Measurements from ENCODE around the gene CPSF4L. TPM values are rescaled to one million over a fixed set of nuclear protein-coding genes. Genes with fewer than 3 reads are reported as not detected.
A peak's percentile ranks its signal among the peaks of the same experiment; 100 is the strongest.

Gene CPSF4L
- total and polyA plus RNA-seq, 2 of the 13 experiments (the other 11 are each of a cell fraction or from before 2014, with no cell fraction given) = 0.73 to 1.6 TPM

- H3K4me2 ChIP-seq (ENCODE audit: low read depth, low read length) = no peak overlapping the region
- ATAC-seq (no peak), DNase-seq (ENCODE audit: low spot score) (no peak), FAIRE-seq (no peak)
- CTCF ChIA-PET (ENCODE audit: low intra/inter-chr PET ratio, low total read pairs) = no interaction called here
- no peak overlapping the region for H3K9ac ChIP-seq (ENCODE audit: insufficient read depth, low read depth, low read length)
- H3K36me3 ChIP-seq (replicated peaks in 1 of 2; ENCODE audit: control insufficient read depth in 1 of 2, insufficient read depth in 2 of 2, low read length in 2 of 2) = peaks cover 7 to 29% of the 10 kb centered on the region in 2 experiments; a peak in 4 of 5 replicates
- TF ChIP-seq MAFK (conservative IDR thresholded peaks at IDR 0.05 in 1 of 2, IDR thresholded peaks at IDR 0.05 in 1 of 2; ENCODE audit: low read length in 2 of 2) = peak in 1 of 2 experiments; percentile 28; a peak in 1 of 4 replicates
- no peak for TF ChIP-seq ZNF263 (CRISPR knock-in tag; IDR thresholded peaks at IDR 0.05)
- TF ChIP-seq MAX (IDR thresholded peaks at IDR 0.05) = no peak
- in situ Hi-C loops (cut with HindIII; ENCODE audit: extremely low pct_ligation_motif_present, low pct_unique_long_range_greater_than_20kb) = no loop called here
- no peak overlapping the region for H3K4me3 ChIP-seq (replicated peaks in 1 of 3; ENCODE audit: insufficient read depth in 1 of 3, low read depth in 2 of 3, low read length in 3 of 3)
- H3K9me3 ChIP-seq (ENCODE audit: low read length) = no peaks in the 10 kb centered on the region
- no peaks in the 10 kb centered on the region for H3K27me3 ChIP-seq (ENCODE audit: control insufficient read depth in 1 of 2, insufficient read depth in 2 of 2, low read length in 2 of 2)
- POLR2A ChIA-PET = interaction anchor here (1.0 to 1.2 kb wide), 2 partner anchors 11 to 17 kb away, joined by 3 to 5 read pairs; a partner anchor contains a TSS
- peaks cover 12% of the 10 kb centered on the region; the same call in 1 of the 2 replicates for H3K4me1 ChIP-seq (ENCODE audit: insufficient read depth, low read length)
- H3K79me2 ChIP-seq (ENCODE audit: insufficient read depth, low read length) = peaks cover 10% of the 10 kb centered on the region
- no peak overlapping the region for H2AFZ ChIP-seq (ENCODE audit: low read length)
- no peak overlapping the region for H3K27ac ChIP-seq (ENCODE audit: extremely low read length, insufficient read depth, low read length)
- no TSS peak for BruUV-seq (replicated peaks)
- 79% methylated on average over 4 of the region's 4 CpGs for WGBS (ENCODE audit: low lambda C conversion rate)
- no peaks in the 10 kb centered on the region for H4K20me1 ChIP-seq (ENCODE audit: insufficient read depth, low read length)
- intact Hi-C loops (cut with micrococcal nuclease; ENCODE audit: unreplicated experiment) = no loop called here
These were observed 46.8 kb downstream of the CPSF4L start for GRCh38 chr17:73214851-73215250.

DNA sequence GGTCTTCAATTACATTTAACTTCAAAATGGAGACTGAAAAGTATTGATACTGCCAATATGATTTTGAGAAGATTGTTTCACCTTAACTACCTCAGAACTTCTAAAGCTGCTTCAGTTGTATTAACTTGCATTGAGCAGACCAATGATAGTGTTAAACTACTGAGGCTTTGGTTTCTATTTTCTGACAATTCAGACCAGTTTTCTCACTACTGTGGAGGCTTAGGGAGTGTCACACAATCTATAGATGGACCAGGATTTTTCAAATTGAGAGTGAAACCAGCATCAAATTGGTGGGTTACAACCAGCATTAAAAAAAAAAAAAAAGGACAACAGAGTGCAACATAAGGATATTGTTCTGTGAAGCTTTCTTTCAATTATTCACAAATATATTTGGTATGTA is 47.7 kb downstream of the CPSF4L start:
- ATAC-seq (no peak), FAIRE-seq (no peak), DNase-seq (ENCODE audit: low spot score) (no peak)
- Histone ChIP-seq H3K9ac (ENCODE audit: insufficient read depth, low read depth, low read length) (no peak overlapping the region), H3K4me1 (ENCODE audit: insufficient read depth, low read length) (peaks cover 12% of the 10 kb centered on the region; the same call in 1 of the 2 replicates), H3K36me3 (replicated peaks in 1 of 2; ENCODE audit: control insufficient read depth in 1 of 2, insufficient read depth in 2 of 2, low read length in 2 of 2) (peaks cover 12 to 37% of the 10 kb centered on the region in 2 experiments), H3K27me3 (ENCODE audit: control insufficient read depth in 1 of 2, insufficient read depth in 2 of 2, low read length in 2 of 2) (no peaks in the 10 kb centered on the region), H3K4me3 (replicated peaks in 1 of 3; ENCODE audit: insufficient read depth in 1 of 3, low read depth in 2 of 3, low read length in 3 of 3) (no peak overlapping the region), H4K20me1 (ENCODE audit: insufficient read depth, low read length) (no peaks in the 10 kb centered on the region), H3K9me3 (ENCODE audit: low read length) (no peaks in the 10 kb centered on the region), H3K79me2 (ENCODE audit: insufficient read depth, low read length) (peaks cover 10% of the 10 kb centered on the region), H3K4me2 (ENCODE audit: low read depth, low read length) (no peak overlapping the region), H2AFZ (ENCODE audit: low read length) (no peak overlapping the region), H3K27ac (ENCODE audit: extremely low read length, insufficient read depth, low read length) (no peak overlapping the region)
- CTCF ChIA-PET (ENCODE audit: low intra/inter-chr PET ratio, low total read pairs) = no interaction called here
- intact Hi-C loops (cut with micrococcal nuclease; ENCODE audit: unreplicated experiment) (no loop called here), in situ Hi-C loops (cut with HindIII; ENCODE audit: extremely low pct_ligation_motif_present, low pct_unique_long_range_greater_than_20kb) (no loop called here)
- BruUV-seq (replicated peaks) = no TSS peak
- POLR2A ChIA-PET = interaction anchor here (0.7 kb wide), 1 partner anchor 228 kb away, joined by 4 read pairs; no protein-coding TSS in a partner anchor
- TF ChIP-seq KAT2B (IDR thresholded peaks at IDR 0.05; ENCODE audit: borderline replicate concordance, low read depth, low read length) = no peak
- TF ChIP-seq AGO2 (optimal IDR thresholded peaks at IDR 0.05; ENCODE audit: low read depth, low read length) = no peak
- TF ChIP-seq RAD21 (CRISPR knock-in tag; IDR thresholded peaks at IDR 0.05) = no peak
- no peak for TF ChIP-seq ZNF850 (CRISPR knock-in tag; conservative IDR thresholded peaks at IDR 0.05)
- TF ChIP-seq AKNA (CRISPR knock-in tag; IDR thresholded peaks at IDR 0.05; ENCODE audit: borderline replicate concordance) = no peak
- no peak for TF ChIP-seq NR2F1 (CRISPR knock-in tag; IDR thresholded peaks at IDR 0.05)
- no peak for TF ChIP-seq ZNF546 (CRISPR knock-in tag; conservative IDR thresholded peaks at IDR 0.05)
- no peak for TF ChIP-seq ZBTB33 (CRISPR knock-in tag; IDR thresholded peaks at IDR 0.05)
- TF ChIP-seq ZFP62 (CRISPR knock-in tag; IDR thresholded peaks at IDR 0.05) = no peak

Data from HepG2 (cell line).